IMR-90 (cell line): ENCODE data around the gene SPAG16.
"Not testable (repeated sequence)": the region's sequence is repeated elsewhere in the genome, so short reads cannot be mapped to it uniquely, and the experiment has no call there.

Source experiments
- CEBPB ChIP-seq: IDR thresholded peaks from 2 replicates; pipeline ENCODE4 v1.6.1; 2012; ENCODE audit warnings: low read depth, low read length, improper control_type of control experiment
- MAFK ChIP-seq: IDR thresholded peaks from 2 replicates; pipeline ENCODE4 v1.6.1; 2012; ENCODE audit warnings: low read depth, low read length, improper control_type of control experiment
- MXI1 ChIP-seq: IDR thresholded peaks from 2 replicates; pipeline ENCODE4 v1.6.1; 2012; ENCODE audit warnings: low read depth, mild to moderate bottlenecking, low read length, moderate library complexity, borderline replicate concordance
- TF ChIP-seq, protein P1 (sequence below): conservative IDR thresholded peaks from 2 replicates; pipeline ENCODE4 v1.5.1; 2012; ENCODE audit warnings: mild to moderate bottlenecking, low read depth, low read length, improper control_type of control experiment
- TF ChIP-seq, protein P2 (sequence below): fragments of 150-350 bp; IDR thresholded peaks from 2 replicates; pipeline ENCODE4 v1.6.1; 2017; ENCODE audit warnings: mild to moderate bottlenecking, antibody characterized with exemption, low read length, low read depth
- TF ChIP-seq, protein P3 (sequence below): fragments of 150-350 bp; IDR thresholded peaks from 2 replicates; pipeline ENCODE4 v1.6.1; 2016; ENCODE audit warnings: low read depth, mild to moderate bottlenecking, low read length, moderate library complexity, borderline replicate concordance

DNA sequence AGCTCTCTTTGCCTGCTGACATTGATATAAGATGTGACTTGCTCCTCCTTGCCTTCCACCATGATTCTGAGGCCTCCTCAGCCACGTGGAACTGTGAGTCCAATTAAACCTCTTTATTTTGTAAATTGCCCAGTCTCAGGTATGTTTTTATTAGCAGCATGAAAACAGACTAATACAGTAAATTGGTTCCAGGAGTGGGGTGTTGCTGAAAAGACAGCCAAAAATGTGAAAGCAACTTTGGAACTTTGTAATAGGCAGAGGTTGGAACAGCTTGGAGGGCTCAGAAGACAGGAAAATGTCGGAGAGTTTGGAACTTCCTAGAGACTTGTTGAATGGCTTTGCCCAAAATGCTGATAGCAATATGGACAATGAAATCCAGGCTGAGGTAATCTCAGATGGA lies 7.1 kb upstream of the SPAG16 start:
- TF ChIP-seq, protein P1, sequence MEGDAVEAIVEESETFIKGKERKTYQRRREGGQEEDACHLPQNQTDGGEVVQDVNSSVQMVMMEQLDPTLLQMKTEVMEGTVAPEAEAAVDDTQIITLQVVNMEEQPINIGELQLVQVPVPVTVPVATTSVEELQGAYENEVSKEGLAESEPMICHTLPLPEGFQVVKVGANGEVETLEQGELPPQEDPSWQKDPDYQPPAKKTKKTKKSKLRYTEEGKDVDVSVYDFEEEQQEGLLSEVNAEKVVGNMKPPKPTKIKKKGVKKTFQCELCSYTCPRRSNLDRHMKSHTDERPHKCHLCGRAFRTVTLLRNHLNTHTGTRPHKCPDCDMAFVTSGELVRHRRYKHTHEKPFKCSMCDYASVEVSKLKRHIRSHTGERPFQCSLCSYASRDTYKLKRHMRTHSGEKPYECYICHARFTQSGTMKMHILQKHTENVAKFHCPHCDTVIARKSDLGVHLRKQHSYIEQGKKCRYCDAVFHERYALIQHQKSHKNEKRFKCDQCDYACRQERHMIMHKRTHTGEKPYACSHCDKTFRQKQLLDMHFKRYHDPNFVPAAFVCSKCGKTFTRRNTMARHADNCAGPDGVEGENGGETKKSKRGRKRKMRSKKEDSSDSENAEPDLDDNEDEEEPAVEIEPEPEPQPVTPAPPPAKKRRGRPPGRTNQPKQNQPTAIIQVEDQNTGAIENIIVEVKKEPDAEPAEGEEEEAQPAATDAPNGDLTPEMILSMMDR: not testable (repeated sequence)
- TF ChIP-seq MXI1, MAFK, CEBPB: not testable (repeated sequence)
- TF ChIP-seq, protein P2, sequence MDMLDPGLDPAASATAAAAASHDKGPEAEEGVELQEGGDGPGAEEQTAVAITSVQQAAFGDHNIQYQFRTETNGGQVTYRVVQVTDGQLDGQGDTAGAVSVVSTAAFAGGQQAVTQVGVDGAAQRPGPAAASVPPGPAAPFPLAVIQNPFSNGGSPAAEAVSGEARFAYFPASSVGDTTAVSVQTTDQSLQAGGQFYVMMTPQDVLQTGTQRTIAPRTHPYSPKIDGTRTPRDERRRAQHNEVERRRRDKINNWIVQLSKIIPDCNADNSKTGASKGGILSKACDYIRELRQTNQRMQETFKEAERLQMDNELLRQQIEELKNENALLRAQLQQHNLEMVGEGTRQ: not testable (repeated sequence)
- TF ChIP-seq, protein P3, sequence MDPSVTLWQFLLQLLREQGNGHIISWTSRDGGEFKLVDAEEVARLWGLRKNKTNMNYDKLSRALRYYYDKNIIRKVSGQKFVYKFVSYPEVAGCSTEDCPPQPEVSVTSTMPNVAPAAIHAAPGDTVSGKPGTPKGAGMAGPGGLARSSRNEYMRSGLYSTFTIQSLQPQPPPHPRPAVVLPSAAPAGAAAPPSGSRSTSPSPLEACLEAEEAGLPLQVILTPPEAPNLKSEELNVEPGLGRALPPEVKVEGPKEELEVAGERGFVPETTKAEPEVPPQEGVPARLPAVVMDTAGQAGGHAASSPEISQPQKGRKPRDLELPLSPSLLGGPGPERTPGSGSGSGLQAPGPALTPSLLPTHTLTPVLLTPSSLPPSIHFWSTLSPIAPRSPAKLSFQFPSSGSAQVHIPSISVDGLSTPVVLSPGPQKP: not testable (repeated sequence)
